ENCODE measurements around the gene ACADSB. TPM values are rescaled to one million over a fixed set of nuclear protein-coding genes. Genes with fewer than 3 reads are reported as not detected.

The ACADSB gene
- total RNA-seq, 2 experiments from 2014 or later, result 24.2 to 26.2 TPM

- no peaks in the 10 kb centered on the region for H3K9me3 Mint-ChIP-seq
- H3K4me3 Mint-ChIP-seq, result no peak overlapping the region
- no peak overlapping the region for H3K27ac Mint-ChIP-seq
- peaks cover 12% of the 10 kb centered on the region for H3K36me3 Mint-ChIP-seq
- POLR2A ChIA-PET, result no interaction called here
- DNase-seq (no peak), ATAC-seq (ENCODE audit: low read depth) (no peak)
- H3K4me1 Mint-ChIP-seq, result no peaks in the 10 kb centered on the region
- no peaks in the 10 kb centered on the region for H3K27me3 Mint-ChIP-seq
Measured at GRCh38 chr10:122992031-122992585, 16.7 kb upstream of the ACADSB start.

GRCh38 chr10:122993797-122994336 is 14.9 kb upstream of the ACADSB start:
- POLR2A ChIA-PET, result no interaction called here

GRCh38 chr10:122995936-122996335 is 12.9 kb upstream of the ACADSB start:
- peaks cover 9% of the 10 kb centered on the region for H3K36me3 Mint-ChIP-seq
- no peak for ATAC-seq (ENCODE audit: low read depth)
- POLR2A ChIA-PET, result interaction anchor here (0.7 kb wide), 1 partner anchor 17 kb away, joined by 4 read pairs; no protein-coding TSS in a partner anchor
- H3K27ac Mint-ChIP-seq, result no peak overlapping the region
- H3K4me1 Mint-ChIP-seq, result peaks cover 2% of the 10 kb centered on the region
- DNase-seq, result no peak
- H3K9me3 Mint-ChIP-seq, result no peaks in the 10 kb centered on the region
- no peaks in the 10 kb centered on the region for H3K27me3 Mint-ChIP-seq
- no peak overlapping the region for H3K4me3 Mint-ChIP-seq

More at GRCh38 chr10:122993797-122994336, 14.9 kb upstream of the ACADSB start:
- peaks cover 11% of the 10 kb centered on the region for H3K36me3 Mint-ChIP-seq
- H3K4me1 Mint-ChIP-seq, result no peaks in the 10 kb centered on the region
- no peaks in the 10 kb centered on the region for H3K9me3 Mint-ChIP-seq
- no peak for DNase-seq
- no peak overlapping the region for H3K27ac Mint-ChIP-seq
- H3K4me3 Mint-ChIP-seq, result no peak overlapping the region
- no peak for ATAC-seq (ENCODE audit: low read depth)
- no peaks in the 10 kb centered on the region for H3K27me3 Mint-ChIP-seq

GRCh38 chr10:122997864-122998263 is 10.9 kb upstream of the ACADSB start:
- Mint-ChIP-seq H3K9me3 (no peaks in the 10 kb centered on the region), H3K4me1 (peaks cover 4% of the 10 kb centered on the region), H3K36me3 (peaks cover 14% of the 10 kb centered on the region), H3K4me3 (no peak overlapping the region), H3K27ac (no peak overlapping the region), H3K27me3 (no peaks in the 10 kb centered on the region)
- POLR2A ChIA-PET, result interaction anchor here (1.7 kb wide), 1 partner anchor 11 kb away, joined by 4 read pairs; the partner anchor contains the start of genes ACADSB and IKZF5
- DNase-seq (no peak), ATAC-seq (ENCODE audit: low read depth) (no peak)

- H3K4me1 Mint-ChIP-seq, result peaks cover 4% of the 10 kb centered on the region
- H3K27ac Mint-ChIP-seq, result no peak overlapping the region
- peaks cover 13% of the 10 kb centered on the region for H3K36me3 Mint-ChIP-seq
- no peak for ATAC-seq (ENCODE audit: low read depth)
- DNase-seq, result no peak
- POLR2A ChIA-PET, result interaction anchor here (1.7 kb wide), 1 partner anchor 10 kb away, joined by 4 read pairs; the partner anchor contains the start of genes ACADSB and IKZF5
- no peaks in the 10 kb centered on the region for H3K27me3 Mint-ChIP-seq
- H3K4me3 Mint-ChIP-seq, result no peak overlapping the region
- H3K9me3 Mint-ChIP-seq, result no peaks in the 10 kb centered on the region
Measured at GRCh38 chr10:122998360-122998917, 10.4 kb upstream of the ACADSB start.

- H3K4me1 Mint-ChIP-seq, result peaks cover 8% of the 10 kb centered on the region
- no peaks in the 10 kb centered on the region for H3K9me3 Mint-ChIP-seq
- POLR2A ChIA-PET, result no interaction called here
- peaks cover 16% of the 10 kb centered on the region for H3K36me3 Mint-ChIP-seq
- H3K27me3 Mint-ChIP-seq, result no peaks in the 10 kb centered on the region
- H3K27ac Mint-ChIP-seq, result no peak overlapping the region
- DNase-seq (no peak), ATAC-seq (ENCODE audit: low read depth) (no peak)
- no peak overlapping the region for H3K4me3 Mint-ChIP-seq
Measured at GRCh38 chr10:122998934-122999333, 9.9 kb upstream of the ACADSB start.

GRCh38 chr10:122999347-122999746 is 9.5 kb upstream of the ACADSB start:
- Mint-ChIP-seq H3K9me3 (no peaks in the 10 kb centered on the region), H3K4me3 (no peak overlapping the region), H3K4me1 (peaks cover 8% of the 10 kb centered on the region), H3K36me3 (peaks cover 12% of the 10 kb centered on the region), H3K27ac (no peak overlapping the region), H3K27me3 (no peaks in the 10 kb centered on the region)
- no peak for ATAC-seq (ENCODE audit: low read depth)
- POLR2A ChIA-PET, result no interaction called here
- DNase-seq, result no peak

GRCh38 chr10:123000155-123000554 is 8.7 kb upstream of the ACADSB start:
- ATAC-seq (ENCODE audit: low read depth) (no peak), DNase-seq (no peak)
- Mint-ChIP-seq H3K4me1 (peaks cover 8% of the 10 kb centered on the region), H3K36me3 (peaks cover 10% of the 10 kb centered on the region), H3K27me3 (no peaks in the 10 kb centered on the region), H3K9me3 (no peaks in the 10 kb centered on the region), H3K4me3 (no peak overlapping the region), H3K27ac (no peak overlapping the region)
- POLR2A ChIA-PET, result no interaction called here

- H3K4me1 Mint-ChIP-seq, result peaks cover 11% of the 10 kb centered on the region
- peaks cover 9% of the 10 kb centered on the region for H3K36me3 Mint-ChIP-seq
- no peaks in the 10 kb centered on the region for H3K9me3 Mint-ChIP-seq
- H3K4me3 Mint-ChIP-seq, result no peak overlapping the region
- no peak overlapping the region for H3K27ac Mint-ChIP-seq
- DNase-seq (no peak), ATAC-seq (ENCODE audit: low read depth) (no peak)
- POLR2A ChIA-PET, result no interaction called here
- no peaks in the 10 kb centered on the region for H3K27me3 Mint-ChIP-seq
Measured at GRCh38 chr10:123001370-123001769, 7.4 kb upstream of the ACADSB start.

- no peak for DNase-seq
- peaks cover 24% of the 10 kb centered on the region for H3K4me1 Mint-ChIP-seq
- H3K4me3 Mint-ChIP-seq, result no peak overlapping the region
- H3K27me3 Mint-ChIP-seq, result no peaks in the 10 kb centered on the region
- ATAC-seq (ENCODE audit: low read depth), result no peak
- H3K36me3 Mint-ChIP-seq, result peaks cover 9% of the 10 kb centered on the region
- H3K9me3 Mint-ChIP-seq, result no peaks in the 10 kb centered on the region
- H3K27ac Mint-ChIP-seq, result no peak overlapping the region
- POLR2A ChIA-PET, result no interaction called here
Measured at GRCh38 chr10:123004298-123004697, 4.5 kb upstream of the ACADSB start.

GRCh38 chr10:123007558-123008354 is 1.1 kb upstream of the ACADSB start:
- peak overlapping the region; percentile 99 for H3K27ac Mint-ChIP-seq
- H3K4me1 Mint-ChIP-seq, result peaks cover 31% of the 10 kb centered on the region
- ATAC-seq (ENCODE audit: low read depth) (peak; percentile 60), DNase-seq (peak; percentile 38)
- H3K9me3 Mint-ChIP-seq, result no peaks in the 10 kb centered on the region
- peak overlapping the region; percentile 99 for H3K4me3 Mint-ChIP-seq
- POLR2A ChIA-PET, result interaction anchor here (0.5 to 2.6 kb wide), 12 partner anchors 10 to 1403 kb away, joined by 3 to 22 read pairs (median 3); partner anchors contain the start of genes BUB3, C10orf88, PLEKHA1 and PSTK
- peaks cover 9% of the 10 kb centered on the region for H3K36me3 Mint-ChIP-seq
- no peaks in the 10 kb centered on the region for H3K27me3 Mint-ChIP-seq

- Mint-ChIP-seq H3K9me3 (no peaks in the 10 kb centered on the region), H3K4me1 (peaks cover 27% of the 10 kb centered on the region), H3K4me3 (peak overlapping the region; percentile 99), H3K27me3 (no peaks in the 10 kb centered on the region), H3K36me3 (peaks cover 5% of the 10 kb centered on the region), H3K27ac (peak overlapping the region; percentile 99)
- ATAC-seq (ENCODE audit: low read depth) (no peak), DNase-seq (peak; percentile 50)
- POLR2A ChIA-PET, result interaction anchor here (0.7 to 2.6 kb wide), 6 partner anchors 12 to 145 kb away, joined by 3 to 22 read pairs (median 7); partner anchors contain the start of genes BUB3, C10orf88 and PSTK
Measured at GRCh38 chr10:123009105-123009820, 457 bp downstream of the ACADSB start.

GRCh38 chr10:123011987-123012386 is 3.2 kb downstream of the ACADSB start:
- Mint-ChIP-seq H3K4me1 (peaks cover 20% of the 10 kb centered on the region), H3K9me3 (no peaks in the 10 kb centered on the region), H3K36me3 (peaks cover 6% of the 10 kb centered on the region), H3K4me3 (no peak overlapping the region), H3K27me3 (no peaks in the 10 kb centered on the region), H3K27ac (no peak overlapping the region)
- DNase-seq (no peak), ATAC-seq (ENCODE audit: low read depth) (no peak)
- POLR2A ChIA-PET, result no interaction called here

All from activated naive CD8-positive, alpha-beta T cell treated with anti-CD3 and anti-CD28 coated beads, Interleukin-2, amount 10 ng/mL, durations not matched to agents 7 days and 5 days (primary cell).